DOHH2 (cell line): ENCODE data around the gene PODXL2.

Experiments
- H3F3A ChIP-seq: fragments of 200-600 bp; sonication (generic), shearing (Covaris generic); 2 replicates; pipeline ENCODE4 v1.6.0; 2016; ENCODE audit warnings: antibody characterized with exemption, mild to moderate bottlenecking; ENCODE audit not compliant: control insufficient read depth, insufficient read depth
- H3K27ac ChIP-seq: fragments of 200-600 bp; sonication (generic); 2 replicates; pipeline ENCODE4 v1.5.1; 2014; ENCODE audit warnings: low read depth, mild to moderate bottlenecking, low read length, moderate library complexity
- H3K27me3 ChIP-seq: fragments of 200-600 bp; sonication (generic); 2 replicates; pipeline ENCODE4 v1.6.1; 2014; ENCODE audit warnings: mild to moderate bottlenecking, low read length, mixed read lengths; ENCODE audit not compliant: control insufficient read depth
- H3K36me3 ChIP-seq: fragments of 200-600 bp; sonication (generic); 2 replicates; pipeline ENCODE4 v1.6.1; 2014; ENCODE audit warnings: mild to moderate bottlenecking, low read length, moderate library complexity, mixed read lengths; ENCODE audit not compliant: control insufficient read depth
- H3K4me1 ChIP-seq: fragments of 200-600 bp; sonication (generic); 2 replicates; pipeline ENCODE4 v1.6.1; 2014; ENCODE audit warnings: mild to moderate bottlenecking, low read length, mixed read lengths; ENCODE audit not compliant: control insufficient read depth
- H3K4me2 ChIP-seq: fragments of 200-600 bp; sonication (generic); 2 replicates; pipeline ENCODE4 v1.6.0; 2014; ENCODE audit warnings: mild to moderate bottlenecking, low read length, moderate library complexity
- H3K4me3 ChIP-seq: fragments of 200-600 bp; sonication (generic); 2 replicates; pipeline ENCODE4 v1.5.1; 2014; ENCODE audit warnings: mild to moderate bottlenecking, low read length, mixed read lengths
- H3K79me2 ChIP-seq: fragments of 200-600 bp; sonication (generic); 2 replicates; pipeline ENCODE4 v1.6.1; 2014; ENCODE audit warnings: mild to moderate bottlenecking, low read length, mixed read lengths; ENCODE audit not compliant: control insufficient read depth
- H3K9me2 ChIP-seq: fragments of 200-600 bp; sonication (generic); replicated peaks from 2 replicates; pipeline ENCODE4 v1.6.1; 2014; ENCODE audit warnings: mild to moderate bottlenecking, low read length, mixed read lengths; ENCODE audit not compliant: control insufficient read depth
- H3K9me3 ChIP-seq: fragments of 200-600 bp; sonication (generic); 2 replicates; pipeline ENCODE4 v1.6.1; 2014; ENCODE audit warnings: antibody characterized with exemption, low read length, mixed read lengths; ENCODE audit not compliant: control insufficient read depth, insufficient read depth
- H4K20me1 ChIP-seq: fragments of 200-600 bp; sonication (generic); 2 replicates; pipeline ENCODE4 v1.6.0; 2014; ENCODE audit warnings: low read depth, mild to moderate bottlenecking, antibody characterized with exemption, low read length, moderate library complexity; ENCODE audit not compliant: control insufficient read depth, insufficient read depth
- CTCF ChIP-seq: fragments of 200-600 bp; sonication (generic); IDR thresholded peaks from one replicate; pipeline ENCODE4 v1.5.1; 2014; ENCODE audit warnings: antibody characterized with exemption, mild to moderate bottlenecking, low read depth, low read length; ENCODE audit not compliant: poor library complexity, severe bottlenecking
- EZH2phosphoT487 ChIP-seq: fragments of 200-600 bp; sonication (generic); IDR thresholded peaks from 2 replicates; pipeline ENCODE4 v1.6.1; 2017; ENCODE audit warnings: borderline replicate concordance, mild to moderate bottlenecking, antibody characterized with exemption, low read length, moderate library complexity, mixed read lengths

Gene PODXL2

GRCh38 chr3:127606981-127607595 lies 21.9 kb upstream of the PODXL2 start:
- TF ChIP-seq CTCF (no peak), EZH2phosphoT487 (no peak)
- peaks cover 25% of the 10 kb centered on the region for H3K4me1 ChIP-seq
- H3K27me3 ChIP-seq: no peaks in the 10 kb centered on the region
- H3F3A ChIP-seq: no peaks in the 10 kb centered on the region
- H3K9me2 ChIP-seq: no peaks in the 10 kb centered on the region
- H3K9me3 ChIP-seq: no peaks in the 10 kb centered on the region
- peaks cover 11% of the 10 kb centered on the region; the same call in 1 of the 2 replicates for H4K20me1 ChIP-seq
- peaks cover 88% of the 10 kb centered on the region for H3K79me2 ChIP-seq
- peaks cover 96% of the 10 kb centered on the region for H3K36me3 ChIP-seq
- no peak overlapping the region for H3K4me2 ChIP-seq
- no peak overlapping the region for H3K4me3 ChIP-seq
- H3K27ac ChIP-seq: no peak overlapping the region

- peaks cover 96% of the 10 kb centered on the region for H3K36me3 ChIP-seq
- H3K4me2 ChIP-seq: no peak overlapping the region
- no peaks in the 10 kb centered on the region for H3K9me3 ChIP-seq
- peaks cover 22% of the 10 kb centered on the region for H3K4me1 ChIP-seq
- peaks cover 9% of the 10 kb centered on the region; the same call in 1 of the 2 replicates for H4K20me1 ChIP-seq
- H3F3A ChIP-seq: no peaks in the 10 kb centered on the region
- no peaks in the 10 kb centered on the region for H3K27me3 ChIP-seq
- no peak overlapping the region for H3K4me3 ChIP-seq
- H3K79me2 ChIP-seq: peaks cover 86% of the 10 kb centered on the region
- no peak overlapping the region for H3K27ac ChIP-seq
- no peaks in the 10 kb centered on the region for H3K9me2 ChIP-seq
- no peak for TF ChIP-seq CTCF
- no peak for TF ChIP-seq EZH2phosphoT487
Observed at GRCh38 chr3:127607675-127608361, 21.2 kb upstream of the PODXL2 start.

- peaks cover 96% of the 10 kb centered on the region for H3K36me3 ChIP-seq
- H3K79me2 ChIP-seq: peaks cover 86% of the 10 kb centered on the region
- H3K9me2 ChIP-seq: no peaks in the 10 kb centered on the region
- H3K27ac ChIP-seq: no peak overlapping the region
- no peaks in the 10 kb centered on the region for H3K27me3 ChIP-seq
- no peak overlapping the region for H3K4me3 ChIP-seq
- H3F3A ChIP-seq: no peaks in the 10 kb centered on the region
- H3K4me2 ChIP-seq: no peak overlapping the region
- H3K9me3 ChIP-seq: no peaks in the 10 kb centered on the region
- peaks cover 22% of the 10 kb centered on the region for H3K4me1 ChIP-seq
- no peak for TF ChIP-seq EZH2phosphoT487
- TF ChIP-seq CTCF: no peak
- H4K20me1 ChIP-seq: peaks cover 9% of the 10 kb centered on the region
Observed at GRCh38 chr3:127608362-127608718, 20.6 kb upstream of the PODXL2 start.
